HL-60 (cell line): ENCODE results near the gene PTH2.

Source experiments
- DNase-seq, 2 experiments: peaks; one replicate each; pipeline ENCODE4 v3.0.0-alpha.2; 2010 to 2020; ENCODE audit warnings: low read depth in 1 of 2, low spot score in 1 of 2
- H3K27ac ChIP-seq: fragments of 250-450 bp; sonication (Bioruptor Pico); replicated peaks from 2 replicates; pipeline ENCODE4 v1.5.1; 2020; ENCODE audit warnings: mild to moderate bottlenecking, moderate library complexity
- H3K27me3 ChIP-seq: fragments of 250-450 bp; sonication (Bioruptor Pico); 2 replicates; pipeline ENCODE4 v1.5.1; 2021; ENCODE audit warnings: mild to moderate bottlenecking, moderate library complexity; ENCODE audit not compliant: insufficient read depth, poor library complexity, severe bottlenecking
- H3K4me3 ChIP-seq: replicated peaks from 2 replicates; pipeline ENCODE4 v1.5.1; 2011; ENCODE audit warnings: mild to moderate bottlenecking, control low read depth, low read length; ENCODE audit not compliant: insufficient read depth
- GABPA ChIP-seq: IDR thresholded peaks from 2 replicates; pipeline ENCODE4 v1.6.1; 2012; ENCODE audit warnings: low read depth
- POLR2AphosphoS5 ChIP-seq: IDR thresholded peaks from 2 replicates; pipeline ENCODE4 v1.6.1; 2012; ENCODE audit warnings: low read depth
- SPI1 ChIP-seq: IDR thresholded peaks from 2 replicates; pipeline ENCODE4 v1.6.1; 2012; ENCODE audit warnings: low read depth, mild to moderate bottlenecking, borderline replicate concordance
- TF ChIP-seq, protein P1 (sequence below): IDR thresholded peaks from one replicate; pipeline ENCODE4 v1.5.1; 2011; ENCODE audit warnings: low read length, control low read depth, inconsistent platforms; ENCODE audit not compliant: insufficient read depth
- TF ChIP-seq, protein P2 (sequence below): IDR thresholded peaks from 2 replicates; pipeline ENCODE4 v1.6.1; 2012; ENCODE audit warnings: low read depth; ENCODE audit not compliant: insufficient replicate concordance

PTH2 gene

DNA sequence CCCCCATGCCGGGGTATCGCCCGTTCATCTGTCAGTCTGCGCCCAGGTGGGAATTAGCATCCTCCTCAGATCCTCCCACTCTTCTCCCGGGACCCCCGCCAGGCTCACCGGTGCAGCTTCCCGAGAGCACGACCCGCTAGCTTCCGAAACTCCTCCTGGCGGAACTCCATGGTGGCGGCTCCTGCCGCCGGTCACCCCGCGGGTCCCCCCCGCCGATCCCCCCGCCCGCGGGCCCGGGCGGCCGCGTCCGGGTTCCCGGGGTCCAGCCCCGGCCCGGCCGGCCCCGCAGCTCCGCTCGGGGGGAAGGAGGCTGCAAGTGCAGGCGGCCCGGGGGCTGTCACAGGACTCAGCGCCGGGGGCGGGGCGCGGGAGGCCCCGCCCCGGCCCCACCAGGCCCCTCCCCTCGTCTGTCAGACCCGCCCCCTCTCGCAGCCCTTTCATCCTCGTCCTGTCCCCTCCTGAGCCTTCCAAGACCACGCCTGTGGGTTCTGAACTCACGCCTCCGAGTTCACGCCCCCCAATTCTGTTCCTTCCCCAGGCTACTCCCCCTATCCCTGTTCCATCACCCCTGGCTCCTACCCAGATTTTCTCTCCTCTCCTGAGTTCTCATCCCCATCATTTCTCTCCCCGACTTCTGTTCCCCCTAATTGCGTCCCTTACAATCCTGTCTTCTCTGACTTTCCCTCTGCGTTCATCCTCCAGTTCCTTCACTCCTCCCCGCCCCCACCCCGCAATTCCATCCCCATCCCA lies 18.1 kb upstream of the PTH2 start, which contains the start of gene SLC17A7:
TSS of gene SLC17A7 (minus strand) at position 318 of the 750 bp plus-strand sequence. CDS start at position 170, 148 bp downstream.
- no peak for DNase-seq
- TF ChIP-seq GABPA (no peak), POLR2AphosphoS5 (no peak), SPI1 (no peak)
- TF ChIP-seq, protein P1, sequence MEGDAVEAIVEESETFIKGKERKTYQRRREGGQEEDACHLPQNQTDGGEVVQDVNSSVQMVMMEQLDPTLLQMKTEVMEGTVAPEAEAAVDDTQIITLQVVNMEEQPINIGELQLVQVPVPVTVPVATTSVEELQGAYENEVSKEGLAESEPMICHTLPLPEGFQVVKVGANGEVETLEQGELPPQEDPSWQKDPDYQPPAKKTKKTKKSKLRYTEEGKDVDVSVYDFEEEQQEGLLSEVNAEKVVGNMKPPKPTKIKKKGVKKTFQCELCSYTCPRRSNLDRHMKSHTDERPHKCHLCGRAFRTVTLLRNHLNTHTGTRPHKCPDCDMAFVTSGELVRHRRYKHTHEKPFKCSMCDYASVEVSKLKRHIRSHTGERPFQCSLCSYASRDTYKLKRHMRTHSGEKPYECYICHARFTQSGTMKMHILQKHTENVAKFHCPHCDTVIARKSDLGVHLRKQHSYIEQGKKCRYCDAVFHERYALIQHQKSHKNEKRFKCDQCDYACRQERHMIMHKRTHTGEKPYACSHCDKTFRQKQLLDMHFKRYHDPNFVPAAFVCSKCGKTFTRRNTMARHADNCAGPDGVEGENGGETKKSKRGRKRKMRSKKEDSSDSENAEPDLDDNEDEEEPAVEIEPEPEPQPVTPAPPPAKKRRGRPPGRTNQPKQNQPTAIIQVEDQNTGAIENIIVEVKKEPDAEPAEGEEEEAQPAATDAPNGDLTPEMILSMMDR = no peak
- TF ChIP-seq, protein P2, sequence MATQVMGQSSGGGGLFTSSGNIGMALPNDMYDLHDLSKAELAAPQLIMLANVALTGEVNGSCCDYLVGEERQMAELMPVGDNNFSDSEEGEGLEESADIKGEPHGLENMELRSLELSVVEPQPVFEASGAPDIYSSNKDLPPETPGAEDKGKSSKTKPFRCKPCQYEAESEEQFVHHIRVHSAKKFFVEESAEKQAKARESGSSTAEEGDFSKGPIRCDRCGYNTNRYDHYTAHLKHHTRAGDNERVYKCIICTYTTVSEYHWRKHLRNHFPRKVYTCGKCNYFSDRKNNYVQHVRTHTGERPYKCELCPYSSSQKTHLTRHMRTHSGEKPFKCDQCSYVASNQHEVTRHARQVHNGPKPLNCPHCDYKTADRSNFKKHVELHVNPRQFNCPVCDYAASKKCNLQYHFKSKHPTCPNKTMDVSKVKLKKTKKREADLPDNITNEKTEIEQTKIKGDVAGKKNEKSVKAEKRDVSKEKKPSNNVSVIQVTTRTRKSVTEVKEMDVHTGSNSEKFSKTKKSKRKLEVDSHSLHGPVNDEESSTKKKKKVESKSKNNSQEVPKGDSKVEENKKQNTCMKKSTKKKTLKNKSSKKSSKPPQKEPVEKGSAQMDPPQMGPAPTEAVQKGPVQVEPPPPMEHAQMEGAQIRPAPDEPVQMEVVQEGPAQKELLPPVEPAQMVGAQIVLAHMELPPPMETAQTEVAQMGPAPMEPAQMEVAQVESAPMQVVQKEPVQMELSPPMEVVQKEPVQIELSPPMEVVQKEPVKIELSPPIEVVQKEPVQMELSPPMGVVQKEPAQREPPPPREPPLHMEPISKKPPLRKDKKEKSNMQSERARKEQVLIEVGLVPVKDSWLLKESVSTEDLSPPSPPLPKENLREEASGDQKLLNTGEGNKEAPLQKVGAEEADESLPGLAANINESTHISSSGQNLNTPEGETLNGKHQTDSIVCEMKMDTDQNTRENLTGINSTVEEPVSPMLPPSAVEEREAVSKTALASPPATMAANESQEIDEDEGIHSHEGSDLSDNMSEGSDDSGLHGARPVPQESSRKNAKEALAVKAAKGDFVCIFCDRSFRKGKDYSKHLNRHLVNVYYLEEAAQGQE = no peak
- Histone ChIP-seq H3K27me3 (peaks cover 50% of the 10 kb centered on the region), H3K4me3 (no peak within 1 kb of the TSS; the same call in 1 of the 2 replicates), H3K27ac (no peak within 1 kb of the TSS)

DNA sequence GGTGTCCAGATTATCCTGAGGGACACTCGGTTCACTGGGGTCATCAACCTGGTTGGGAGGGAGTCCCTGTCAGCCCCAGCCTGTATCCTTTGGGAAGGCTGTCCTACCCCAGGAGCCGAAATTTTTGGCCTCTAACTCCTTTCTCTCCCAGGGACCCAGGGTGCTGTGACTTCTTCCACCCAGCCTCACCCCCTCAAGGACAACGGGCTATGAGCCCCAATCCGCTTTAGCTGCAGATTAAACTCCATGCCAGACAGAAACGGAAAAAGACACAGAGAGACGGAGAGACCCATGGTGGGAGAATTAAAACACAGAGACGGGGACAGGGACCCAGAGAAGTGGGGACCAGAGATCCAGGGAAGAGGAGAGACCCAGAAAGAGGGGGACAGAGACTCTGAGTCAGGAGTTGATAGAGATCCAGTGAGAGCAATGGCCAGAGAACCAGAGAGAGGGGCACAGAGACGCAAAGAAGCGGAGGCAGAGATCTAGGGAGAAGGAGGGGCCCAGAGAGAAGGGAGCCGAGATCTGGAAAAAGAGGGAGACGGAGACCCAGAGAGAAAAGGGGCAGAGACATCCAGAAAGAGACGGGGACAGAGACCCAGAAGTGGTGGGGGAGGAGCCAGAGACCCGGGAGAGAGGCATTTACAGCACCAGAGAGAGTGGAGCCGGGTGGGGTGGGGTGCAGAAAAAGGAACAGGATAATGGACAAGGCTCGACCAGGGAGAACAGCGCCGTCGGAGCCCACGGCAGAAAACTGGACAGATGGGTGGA lies 17.4 kb upstream of the PTH2 start:
- Histone ChIP-seq H3K27ac (no peak overlapping the region), H3K27me3 (peaks cover 52% of the 10 kb centered on the region)

DNA sequence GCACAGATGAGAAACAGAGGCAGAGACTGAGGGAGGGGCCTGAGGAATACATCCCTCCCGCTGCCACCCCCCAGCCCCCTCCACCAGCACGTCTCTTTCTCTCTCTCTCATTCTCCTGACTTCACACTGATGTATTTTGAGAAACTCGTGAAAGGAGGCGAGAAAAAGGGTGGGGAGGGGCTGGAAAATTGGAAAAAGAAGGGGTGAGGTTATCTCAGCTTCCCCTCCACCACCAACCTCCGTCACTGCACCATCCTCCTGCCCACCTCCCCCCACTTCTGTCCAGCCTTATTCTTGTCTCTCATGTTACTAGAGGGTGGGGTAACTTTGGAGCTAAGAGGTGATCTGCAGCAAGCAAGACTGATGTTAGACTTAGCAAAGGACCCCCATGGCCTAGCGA lies 16.6 kb upstream of the PTH2 start:
- H3K27ac ChIP-seq = no peak overlapping the region
- peaks cover 57% of the 10 kb centered on the region for H3K27me3 ChIP-seq
- TF ChIP-seq POLR2AphosphoS5 (no peak), GABPA (no peak), SPI1 (no peak)
- TF ChIP-seq, protein P1 = no peak
- TF ChIP-seq, protein P2 = no peak
- no peak overlapping the region for H3K4me3 ChIP-seq
- DNase-seq = no peak

More for the DNA sequence above, 17.4 kb upstream of the PTH2 start:
- H3K4me3 ChIP-seq = no peak overlapping the region
- no peak for TF ChIP-seq GABPA
- TF ChIP-seq POLR2AphosphoS5 = no peak
- DNase-seq = no peak

DNA sequence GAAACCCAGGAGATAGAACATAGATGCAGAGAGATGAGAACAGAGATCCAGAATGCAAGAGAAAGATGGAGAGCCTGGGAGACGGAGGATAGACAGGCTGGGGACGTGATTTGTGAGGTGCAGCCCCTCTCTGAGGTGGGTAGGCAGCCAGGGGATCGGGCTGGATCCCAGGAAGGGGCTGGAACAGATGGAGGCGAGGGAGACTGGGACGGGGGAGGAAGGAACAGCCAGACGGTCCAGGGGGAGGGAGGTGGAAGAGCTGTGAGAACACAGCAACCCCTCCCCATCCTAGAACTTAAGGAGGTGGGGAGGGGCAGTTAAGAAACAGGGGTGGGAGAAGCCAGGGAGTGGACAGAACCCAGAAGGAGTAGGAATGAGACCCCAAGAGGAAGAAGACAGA lies 15.0 kb upstream of the PTH2 start:
- no peak for DNase-seq
- Histone ChIP-seq H3K27ac (no peak overlapping the region), H3K27me3 (peaks cover 59% of the 10 kb centered on the region), H3K4me3 (no peak overlapping the region)
- no peak for TF ChIP-seq SPI1
- TF ChIP-seq GABPA = no peak
- TF ChIP-seq, protein P2 = no peak
- TF ChIP-seq, protein P1 = no peak
- no peak for TF ChIP-seq POLR2AphosphoS5
